WI38 (cell line): ENCODE measurements around the gene ARHGEF16.

Experiments
- H3K4me3 ChIP-seq: 2 replicates; pipeline ENCODE4 v1.5.1; 2011; ENCODE audit warnings: low read depth, mild to moderate bottlenecking, control low read depth, low read length
- TF ChIP-seq, protein P1 (sequence below): IDR thresholded peaks from 2 replicates; pipeline ENCODE4 v1.5.1; 2012; ENCODE audit warnings: low read depth, mild to moderate bottlenecking, control low read depth, low read length

ARHGEF16 gene

DNA sequence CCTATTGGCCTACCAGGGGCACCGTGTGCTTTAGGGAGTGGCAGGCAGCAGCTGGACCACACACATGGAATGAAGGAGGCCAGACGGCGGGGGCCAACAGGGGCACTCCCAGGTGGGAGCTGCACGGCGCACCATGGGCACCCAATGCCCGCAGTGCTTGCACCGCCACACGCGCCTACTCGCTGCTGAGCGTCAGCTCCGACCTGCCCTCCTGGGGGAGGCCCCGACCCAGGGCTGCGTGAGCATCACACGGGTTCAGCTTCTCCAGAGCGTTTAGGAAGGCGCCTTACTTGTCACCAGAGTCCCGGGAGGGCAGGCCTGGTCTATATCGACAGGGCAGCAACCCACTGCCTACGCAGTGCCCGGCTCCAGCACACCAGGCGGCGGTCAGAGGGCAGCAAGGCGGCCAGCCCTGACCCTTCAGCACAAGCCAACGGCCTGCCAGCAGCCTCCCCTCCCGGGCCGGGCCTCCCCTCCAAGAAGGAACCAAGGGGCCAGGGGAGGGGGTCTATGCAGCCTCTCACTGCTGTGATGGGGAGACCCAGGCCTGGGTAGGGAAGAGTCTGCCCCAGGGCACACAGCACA lies 64.9 kb downstream of the ARHGEF16 start:
- TF ChIP-seq, protein P1, sequence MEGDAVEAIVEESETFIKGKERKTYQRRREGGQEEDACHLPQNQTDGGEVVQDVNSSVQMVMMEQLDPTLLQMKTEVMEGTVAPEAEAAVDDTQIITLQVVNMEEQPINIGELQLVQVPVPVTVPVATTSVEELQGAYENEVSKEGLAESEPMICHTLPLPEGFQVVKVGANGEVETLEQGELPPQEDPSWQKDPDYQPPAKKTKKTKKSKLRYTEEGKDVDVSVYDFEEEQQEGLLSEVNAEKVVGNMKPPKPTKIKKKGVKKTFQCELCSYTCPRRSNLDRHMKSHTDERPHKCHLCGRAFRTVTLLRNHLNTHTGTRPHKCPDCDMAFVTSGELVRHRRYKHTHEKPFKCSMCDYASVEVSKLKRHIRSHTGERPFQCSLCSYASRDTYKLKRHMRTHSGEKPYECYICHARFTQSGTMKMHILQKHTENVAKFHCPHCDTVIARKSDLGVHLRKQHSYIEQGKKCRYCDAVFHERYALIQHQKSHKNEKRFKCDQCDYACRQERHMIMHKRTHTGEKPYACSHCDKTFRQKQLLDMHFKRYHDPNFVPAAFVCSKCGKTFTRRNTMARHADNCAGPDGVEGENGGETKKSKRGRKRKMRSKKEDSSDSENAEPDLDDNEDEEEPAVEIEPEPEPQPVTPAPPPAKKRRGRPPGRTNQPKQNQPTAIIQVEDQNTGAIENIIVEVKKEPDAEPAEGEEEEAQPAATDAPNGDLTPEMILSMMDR, result no peak

DNA sequence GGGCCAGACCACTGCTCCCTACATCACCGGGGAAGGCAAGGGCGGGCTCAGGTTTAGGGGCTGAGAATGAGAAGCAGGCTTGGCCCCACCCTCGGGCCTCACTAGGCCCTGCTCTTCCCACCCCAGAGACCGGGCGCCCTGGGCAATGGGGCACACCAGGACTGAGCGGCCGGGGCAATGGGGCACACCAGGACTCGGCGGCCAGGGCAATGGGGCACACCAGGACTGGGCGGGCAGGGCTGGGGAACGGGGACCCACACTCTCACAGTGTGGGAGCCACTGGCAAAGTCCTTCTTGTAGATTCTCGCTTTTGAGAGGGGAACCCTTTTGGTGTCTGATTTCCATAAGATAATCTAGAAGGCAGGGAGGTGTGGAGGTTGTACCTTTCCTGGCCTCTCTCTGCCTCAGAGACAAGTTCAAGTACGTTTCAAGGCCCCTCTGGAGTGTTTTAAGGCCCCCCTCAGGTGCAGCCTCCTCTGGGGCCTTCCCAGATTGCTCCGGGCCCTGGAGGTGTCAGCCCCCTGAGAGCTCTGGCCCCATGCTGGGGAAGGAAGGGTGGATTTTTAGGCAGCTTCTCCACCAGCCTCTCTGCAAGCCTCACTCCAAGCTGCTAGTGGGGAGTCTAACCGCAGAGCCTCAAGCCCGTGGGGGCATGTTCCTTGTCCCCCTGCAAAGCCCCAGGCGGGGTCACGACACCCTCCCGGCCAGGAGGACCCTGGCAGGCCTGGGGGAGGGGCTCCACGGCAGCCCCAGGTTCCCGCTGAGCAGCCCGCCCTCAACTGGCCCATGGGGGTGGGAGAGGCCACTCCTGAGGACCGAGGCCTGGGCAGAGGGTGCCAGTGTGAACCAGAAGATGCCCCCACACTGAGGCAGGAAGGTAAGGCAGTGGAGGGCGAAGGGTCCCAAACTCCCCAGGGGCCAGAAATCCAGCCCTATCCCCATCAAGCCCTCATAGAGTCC lies 66.2 kb downstream of the ARHGEF16 start:
- TF ChIP-seq, protein P1, result no peak
- no peak overlapping the region for H3K4me3 ChIP-seq

More for the DNA sequence above, 64.9 kb downstream of the ARHGEF16 start:
- H3K4me3 ChIP-seq, result no peak overlapping the region

DNA sequence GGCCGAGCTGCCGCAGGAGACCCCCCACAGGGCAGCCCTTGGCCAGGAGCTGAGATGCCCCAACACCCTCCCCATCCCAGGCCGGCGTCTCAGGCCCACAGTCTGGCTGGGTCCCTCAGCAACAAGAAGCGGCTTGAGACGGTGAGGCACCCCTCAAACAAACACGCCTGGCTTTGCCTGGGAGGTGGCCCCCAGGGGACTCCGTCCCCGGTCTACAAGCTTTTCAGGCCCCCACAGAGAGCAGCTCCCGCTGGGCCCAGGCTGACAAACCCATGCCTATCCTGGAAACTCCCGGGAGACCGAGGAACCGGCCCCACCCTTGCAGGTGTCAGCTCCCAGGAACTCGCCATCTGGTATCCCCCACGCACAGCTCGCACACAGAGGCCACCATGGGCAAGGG lies 67.0 kb downstream of the ARHGEF16 start:
- H3K4me3 ChIP-seq, result no peak overlapping the region
- TF ChIP-seq, protein P1, result no peak

DNA sequence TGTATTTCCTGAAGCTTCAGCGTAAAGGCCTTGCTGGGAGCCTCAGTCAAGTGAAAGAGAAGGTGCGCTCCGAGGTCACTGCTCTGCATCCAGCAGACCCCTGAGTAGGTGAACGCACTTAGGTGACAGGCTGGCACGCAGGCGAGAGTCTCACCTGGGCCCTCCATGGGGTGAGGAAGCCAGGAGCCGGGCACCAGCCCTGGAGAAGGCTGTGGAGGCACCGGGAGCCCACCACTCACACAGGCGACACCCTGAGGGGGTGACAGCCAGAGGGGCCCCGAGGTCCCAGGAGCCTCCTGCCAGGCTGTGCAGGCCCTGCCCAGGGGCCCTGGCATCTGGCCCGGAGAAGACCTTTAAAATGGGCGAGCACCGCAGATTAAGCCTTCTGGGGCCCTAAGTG lies 67.6 kb downstream of the ARHGEF16 start:
- H3K4me3 ChIP-seq, result no peak overlapping the region
- TF ChIP-seq, protein P1, result no peak

DNA sequence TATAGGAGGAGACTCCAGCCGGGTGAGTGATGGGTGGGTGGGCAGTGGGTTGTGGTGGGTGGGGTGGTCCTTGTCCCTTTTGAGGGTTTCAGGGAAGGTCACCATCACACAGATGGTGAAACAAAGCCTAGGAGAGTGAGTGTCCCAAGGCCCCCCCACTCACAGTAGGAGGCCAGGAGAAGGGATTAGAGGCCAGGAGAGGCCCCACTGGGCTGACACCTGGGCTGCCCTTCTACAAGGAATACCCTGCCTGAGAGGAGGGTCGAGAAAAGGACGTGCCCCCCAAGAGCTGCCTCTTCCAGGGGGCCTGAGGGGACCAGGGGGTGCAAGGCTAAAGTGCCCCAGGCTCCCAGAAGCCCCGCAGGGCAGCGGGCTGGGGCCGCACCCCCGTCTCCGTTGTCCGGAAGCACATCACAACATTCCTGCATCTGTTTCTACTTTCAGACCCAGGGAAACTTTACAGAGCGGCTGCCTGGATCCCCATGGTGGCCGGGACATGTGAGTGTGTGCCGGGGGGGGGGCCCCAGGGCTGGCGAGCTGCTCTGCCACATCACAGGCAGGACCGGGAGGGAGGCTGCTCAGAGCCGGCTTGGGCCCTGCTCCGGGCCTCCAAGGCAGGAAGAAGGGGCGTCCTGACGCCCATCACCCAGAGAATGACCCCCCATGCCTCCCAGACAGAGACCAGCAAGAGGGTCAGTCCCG lies 68.2 kb downstream of the ARHGEF16 start:
- no peak overlapping the region for H3K4me3 ChIP-seq
- TF ChIP-seq, protein P1, result no peak

DNA sequence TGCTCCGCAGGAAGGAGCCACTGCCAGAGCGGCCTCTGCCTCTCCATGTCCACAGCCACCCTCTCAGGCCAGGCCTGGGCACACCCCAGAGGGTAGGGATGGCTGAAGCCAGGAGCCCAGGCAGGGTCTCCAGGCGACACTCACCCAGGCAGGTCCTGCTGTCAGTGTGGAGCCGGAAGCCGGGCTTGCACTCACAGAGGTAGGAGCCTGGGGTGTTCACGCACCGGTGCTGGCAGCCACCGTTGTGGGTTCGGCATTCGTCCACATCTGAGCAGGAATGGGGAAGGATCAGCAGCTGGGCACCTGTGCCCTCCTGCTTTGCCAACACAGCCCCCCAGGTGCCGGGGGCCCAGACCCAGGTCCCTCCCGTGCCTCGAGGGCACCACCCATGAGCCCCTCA lies 69.5 kb downstream of the ARHGEF16 start:
- H3K4me3 ChIP-seq, result no peak overlapping the region
- TF ChIP-seq, protein P1, result no peak
